Measurements from ENCODE around the gene UNC50. TPM values are rescaled to one million over a fixed set of nuclear protein-coding genes. Genes with fewer than 3 reads are reported as not detected.
"Not testable (repeated sequence)": the region's sequence is repeated elsewhere in the genome, so short reads cannot be mapped to it uniquely, and the experiment has no call there.

The UNC50 gene
- total RNA-seq, 6 experiments from 2014 or later, result 19.6 to 30.5 (median 22.7) TPM

GRCh38 chr2:98588880-98589431 lies 19.4 kb upstream of the UNC50 start:
- Histone ChIP-seq H3K27me3 (no peaks in the 10 kb centered on the region), H3K27ac (no peak overlapping the region), H3K36me3 (no peaks in the 10 kb centered on the region), H3K9me3 (no peaks in the 10 kb centered on the region), H3K4me1 (peaks cover 0 to 1% (median 0%) of the 10 kb centered on the region in 4 donors), H3K4me3 (no peak overlapping the region)
- intact Hi-C loops (cut with DNase I), result no loop called here
- ATAC-seq, result no peak
- TF ChIP-seq POLR2A (IDR thresholded peaks at IDR 0.05), result no peak
- TF ChIP-seq CTCF (IDR thresholded peaks at IDR 0.05), result no peak
- no peak for DNase-seq
- 75% methylated on average over 1 of the region's 4 CpGs for WGBS (ENCODE audit: insufficient coverage, low coverage, low lambda C conversion rate, missing lambda C conversion rate)

DNA sequence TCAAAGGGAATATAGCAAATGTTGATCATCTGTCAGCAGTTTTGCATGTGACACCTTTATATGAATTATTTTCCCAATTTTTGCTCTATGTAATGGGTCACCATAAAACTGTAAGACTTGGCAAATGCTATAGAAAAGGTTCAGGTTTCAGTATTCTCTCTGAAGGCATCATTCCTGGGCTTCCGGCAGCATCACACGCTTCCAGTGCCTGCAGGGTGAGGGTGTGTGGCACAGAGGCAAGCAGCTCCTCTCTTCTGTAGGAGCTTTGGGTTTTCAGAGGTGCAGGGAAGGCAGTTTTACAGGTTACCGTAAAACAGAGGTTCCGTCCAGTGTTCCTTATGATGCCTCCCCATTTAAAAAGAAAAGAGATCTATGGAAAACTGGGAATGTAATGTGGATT lies 18.9 kb upstream of the UNC50 start:
- TF ChIP-seq CTCF (IDR thresholded peaks at IDR 0.05), result no peak
- no peak for TF ChIP-seq POLR2A (IDR thresholded peaks at IDR 0.05)
- 95% methylated on average over 4 of the region's 4 CpGs for WGBS (ENCODE audit: insufficient coverage, low coverage, low lambda C conversion rate, missing lambda C conversion rate)
- Histone ChIP-seq H3K9me3 (no peaks in the 10 kb centered on the region), H3K4me3 (no peak overlapping the region), H3K27ac (no peak overlapping the region), H3K36me3 (no peaks in the 10 kb centered on the region), H3K27me3 (no peaks in the 10 kb centered on the region), H3K4me1 (no peaks in the 10 kb centered on the region)
- intact Hi-C loops (cut with DNase I), result no loop called here
- DNase-seq, result no peak
- no peak for ATAC-seq

DNA sequence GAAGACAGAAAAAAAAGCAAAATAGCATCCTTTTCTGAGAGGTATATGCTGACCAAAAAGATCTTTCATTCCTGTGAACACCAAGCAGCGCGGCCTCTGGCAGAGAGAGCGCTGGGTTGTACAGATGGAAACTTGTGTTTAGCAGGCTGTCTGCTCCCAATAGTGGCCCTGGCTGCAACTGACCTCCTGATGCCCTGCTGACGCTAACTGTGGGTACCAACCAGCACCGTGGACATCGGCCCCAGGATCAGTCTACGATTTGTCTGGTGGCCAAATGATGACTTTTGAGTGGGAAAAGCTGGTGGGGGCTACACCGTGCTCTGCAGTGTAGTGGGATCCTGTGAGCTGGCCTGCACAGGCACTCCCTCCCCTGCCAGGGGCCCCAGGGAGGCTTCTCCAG lies 15.8 kb upstream of the UNC50 start:
- H3K4me3 ChIP-seq, result no peak overlapping the region
- H3K27me3 ChIP-seq, result no peaks in the 10 kb centered on the region
- TF ChIP-seq CTCF (IDR thresholded peaks at IDR 0.05) (no peak), POLR2A (IDR thresholded peaks at IDR 0.05) (no peak)
- no peak overlapping the region for H3K27ac ChIP-seq
- DNase-seq, result no peak
- intact Hi-C loops (cut with DNase I), result no loop called here
- peaks cover 0 to 6% (median 0%) of the 10 kb centered on the region in 4 donors for H3K36me3 ChIP-seq
- ATAC-seq, result no peak
- no CpG with 5 or more reads among the region's 8 CpGs for WGBS (ENCODE audit: insufficient coverage, low coverage, low lambda C conversion rate, missing lambda C conversion rate)
- no peaks in the 10 kb centered on the region for H3K9me3 ChIP-seq
- no peaks in the 10 kb centered on the region for H3K4me1 ChIP-seq

GRCh38 chr2:98594665-98595064 lies 13.7 kb upstream of the UNC50 start:
- H3K4me1 ChIP-seq; H3K9me3 ChIP-seq; intact Hi-C loops (cut with DNase I); ATAC-seq; H3K27me3 ChIP-seq; H3K27ac ChIP-seq; DNase-seq; H3K4me3 ChIP-seq: not testable (repeated sequence)
- peaks cover 0 to 12% (median 6%) of the 10 kb centered on the region in 4 donors for H3K36me3 ChIP-seq
- WGBS (ENCODE audit: insufficient coverage, low coverage, low lambda C conversion rate, missing lambda C conversion rate), result 78% methylated on average over 2 of the region's 4 CpGs

DNA sequence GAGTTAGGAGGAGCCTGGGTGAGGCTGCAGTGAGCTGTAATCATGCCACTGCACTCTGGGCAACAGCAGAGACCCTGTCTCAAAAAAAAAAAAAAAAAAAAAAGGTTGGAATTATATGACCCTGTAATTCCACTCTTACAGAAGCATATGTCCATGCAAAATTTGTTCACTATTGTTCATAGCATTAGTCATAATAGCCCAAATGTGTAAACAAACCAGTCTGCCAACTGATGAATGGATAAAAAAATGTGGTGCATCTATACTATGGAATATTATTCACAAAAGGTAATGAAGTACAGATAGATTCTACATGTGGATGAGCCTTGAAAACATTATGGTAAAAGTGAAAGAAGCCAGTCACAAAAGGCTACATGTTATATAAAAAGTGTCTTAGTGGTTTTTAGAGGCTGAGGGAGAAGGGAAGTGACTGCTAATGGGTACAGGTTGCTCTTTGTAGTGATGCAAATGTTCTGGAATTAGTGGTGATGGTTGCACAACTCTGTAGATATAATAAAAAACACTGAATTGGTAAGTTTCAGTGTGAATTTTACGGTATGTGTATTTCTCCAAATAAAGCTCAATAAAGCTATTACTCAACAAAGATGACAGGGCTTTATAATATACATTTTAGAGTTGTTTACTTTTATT lies 9.5 kb upstream of the UNC50 start:
- no peaks in the 10 kb centered on the region for H3K4me1 ChIP-seq
- intact Hi-C loops (cut with DNase I), result no loop called here
- TF ChIP-seq CTCF (IDR thresholded peaks at IDR 0.05), result no peak
- no peak for TF ChIP-seq POLR2A (IDR thresholded peaks at IDR 0.05)
- H3K9me3 ChIP-seq, result no peaks in the 10 kb centered on the region
- no peak for DNase-seq
- no peak overlapping the region for H3K4me3 ChIP-seq
- H3K27me3 ChIP-seq, result no peaks in the 10 kb centered on the region
- WGBS (ENCODE audit: insufficient coverage, low coverage, low lambda C conversion rate, missing lambda C conversion rate), result 82% methylated on average over 1 of the region's 1 CpG
- H3K36me3 ChIP-seq, result peaks cover 0 to 47% (median 18%) of the 10 kb centered on the region in 4 donors
- H3K27ac ChIP-seq, result no peak overlapping the region
- no peak for ATAC-seq
